NCI-H446 treated with DMSO at 0.1 percent for 48 hours (cell line): ENCODE measurements around the gene ZNF12.

ENCODE experiments used
- DNase-seq: peaks from one replicate; lab custom pipeline; 2025; lab: John Stamatoyannopoulos, UW

The ZNF12 gene

GRCh38 chr7:6647541-6647940, 59.2 kb downstream of the ZNF12 start:
- no peak for DNase-seq

GRCh38 chr7:6647080-6647479, 59.7 kb downstream of the ZNF12 start:
- DNase-seq, result no peak

GRCh38 chr7:6646465-6646864, 60.3 kb downstream of the ZNF12 start:
- no peak for DNase-seq

- DNase-seq, result no peak
Observed at GRCh38 chr7:6644728-6645127, 62.0 kb downstream of the ZNF12 start.

- DNase-seq, result no peak
Observed at GRCh38 chr7:6643915-6644625, 62.7 kb downstream of the ZNF12 start.

- no peak for DNase-seq
Observed at GRCh38 chr7:6642861-6643640, 63.7 kb downstream of the ZNF12 start.

- no peak for DNase-seq
Observed at GRCh38 chr7:6642239-6642839, 64.4 kb downstream of the ZNF12 start.

- no peak for DNase-seq
Observed at GRCh38 chr7:6641305-6642035, 65.3 kb downstream of the ZNF12 start.

- DNase-seq, result no peak
Observed at GRCh38 chr7:6640246-6640721, 66.5 kb downstream of the ZNF12 start.

GRCh38 chr7:6639627-6640026, 67.1 kb downstream of the ZNF12 start:
- no peak for DNase-seq

GRCh38 chr7:6639032-6639431, 67.7 kb downstream of the ZNF12 start:
- DNase-seq, result no peak
